GM23338 (cell line): ENCODE data around the gene CGNL1. TPM values are rescaled to one million over a fixed set of nuclear protein-coding genes. Genes with fewer than 3 reads are reported as not detected.

Source experiments
- ATAC-seq: fragments of 200-7000 bp; cut with Tn5 transposase; 3 replicates; pipeline ENCODE4 v1.9.1; 2020
- DNase-seq: peaks from one replicate; pipeline ENCODE4 v3.0.0-alpha.2; 2015; ENCODE audit warnings: low spot score
- H2AFZ ChIP-seq: fragments of 200-600 bp; sonication (generic); 2 replicates; pipeline ENCODE4 v1.8.0; 2016; ENCODE audit warnings: antibody characterized with exemption, mild to moderate bottlenecking, moderate library complexity
- H3F3A ChIP-seq: fragments of 200-600 bp; sonication (generic); replicated peaks from 2 replicates; pipeline ENCODE4 v1.8.0; 2017; ENCODE audit warnings: antibody characterized with exemption, mixed run types, low read depth
- H3K27ac ChIP-seq: fragments of 200-600 bp; sonication (generic); 2 replicates; pipeline ENCODE4 v1.6.1; 2016; ENCODE audit warnings: low read depth
- H3K27me3 ChIP-seq: fragments of 200-600 bp; sonication (generic); 2 replicates; pipeline ENCODE4 v1.8.0; 2016; ENCODE audit warnings: mild to moderate bottlenecking, mixed run types, moderate library complexity; ENCODE audit not compliant: insufficient read depth
- H3K36me3 ChIP-seq: fragments of 200-600 bp; sonication (generic); 2 replicates; pipeline ENCODE4 v1.8.0; 2016; ENCODE audit warnings: mild to moderate bottlenecking; ENCODE audit not compliant: insufficient read depth
- H3K4me1 ChIP-seq: fragments of 200-600 bp; sonication (generic); 2 replicates; pipeline ENCODE4 v1.8.0; 2016; ENCODE audit warnings: mild to moderate bottlenecking, moderate library complexity; ENCODE audit not compliant: insufficient read depth
- H3K4me2 ChIP-seq: fragments of 200-600 bp; sonication (generic); 2 replicates; pipeline ENCODE4 v1.7.1; 2017; ENCODE audit warnings: mixed run types
- H3K4me3 ChIP-seq: fragments of 200-600 bp; sonication (generic); 2 replicates; pipeline ENCODE4 v1.6.1; 2016; ENCODE audit warnings: mixed run types
- H3K79me2 ChIP-seq: fragments of 200-600 bp; sonication (generic); replicated peaks from 2 replicates; pipeline ENCODE4 v1.8.0; 2017; ENCODE audit warnings: mild to moderate bottlenecking; ENCODE audit not compliant: insufficient read depth
- H3K9me2 ChIP-seq: fragments of 200-600 bp; sonication (generic); 2 replicates; pipeline ENCODE4 v1.8.0; 2017; ENCODE audit not compliant: insufficient read depth
- H4K20me1 ChIP-seq: fragments of 200-600 bp; sonication (generic); replicated peaks from 2 replicates; pipeline ENCODE4 v1.8.0; 2017; ENCODE audit warnings: mild to moderate bottlenecking; ENCODE audit not compliant: insufficient read depth
- H3K27ac Mint-ChIP-seq: 2 replicates; pipeline ENCODE4 v1.8.0; 2020; ENCODE audit warnings: inconsistent platforms, mild to moderate bottlenecking, moderate library complexity, mixed read lengths
- H3K27me3 Mint-ChIP-seq: 3 replicates; pipeline ENCODE4 v1.8.0; 2022; ENCODE audit warnings: low read depth, mild to moderate bottlenecking, moderate library complexity, mixed read lengths, inconsistent platforms; ENCODE audit not compliant: insufficient read depth, poor library complexity
- H3K36me3 Mint-ChIP-seq: 3 replicates; pipeline ENCODE4 v1.8.0; 2021; ENCODE audit warnings: low read depth, mild to moderate bottlenecking, inconsistent platforms, moderate library complexity, mixed read lengths
- H3K4me1 Mint-ChIP-seq: 3 replicates; pipeline ENCODE4 v1.8.0; 2020; ENCODE audit warnings: mild to moderate bottlenecking, inconsistent platforms, mixed read lengths
- H3K4me3 Mint-ChIP-seq: 3 replicates; pipeline ENCODE4 v1.8.0; 2021; ENCODE audit warnings: moderate library complexity, mild to moderate bottlenecking, inconsistent platforms, mixed read lengths
- H3K9me3 Mint-ChIP-seq: 3 replicates; pipeline ENCODE4 v1.8.0; 2020; ENCODE audit warnings: moderate library complexity, mild to moderate bottlenecking, inconsistent platforms, mixed read lengths
- CREB1 ChIP-seq: fragments of 250-450 bp; sonication (Bioruptor Pico); IDR thresholded peaks from 2 replicates; pipeline ENCODE4 v1.5.0; 2020; ENCODE audit warnings: low read depth, mild to moderate bottlenecking, moderate library complexity
- JUNB ChIP-seq: IDR thresholded peaks from one replicate; pipeline ENCODE4 v1.6.1; 2016; ENCODE audit warnings: antibody characterized with exemption; ENCODE audit not compliant: unreplicated experiment
- NANOG ChIP-seq: IDR thresholded peaks from 2 replicates; pipeline ENCODE4 v1.6.1; 2016; ENCODE audit warnings: antibody characterized with exemption, borderline replicate concordance
- POLR2AphosphoS5 ChIP-seq: IDR thresholded peaks from 2 replicates; pipeline ENCODE4 v1.6.1; 2016; ENCODE audit warnings: antibody characterized with exemption, low read depth
- ZNF114 ChIP-seq: fragments of 250-450 bp; sonication (Bioruptor Pico); IDR thresholded peaks from 2 replicates; pipeline ENCODE4 v1.5.0; 2020; ENCODE audit warnings: mild to moderate bottlenecking, moderate library complexity
- ZNF331 ChIP-seq: fragments of 250-450 bp; sonication (Bioruptor Pico); IDR thresholded peaks from 2 replicates; pipeline ENCODE4 v1.5.0; 2020; ENCODE audit warnings: low read depth, mild to moderate bottlenecking, moderate library complexity
- ZNF462 ChIP-seq: fragments of 250-450 bp; sonication (Bioruptor Pico); IDR thresholded peaks from 2 replicates; pipeline ENCODE4 v1.5.0; 2020; ENCODE audit warnings: mild to moderate bottlenecking, moderate library complexity
- polyA plus RNA-seq: library from polyadenylated mRNA; unstranded; fragments of >200 nt; fragmentation: Nextera tagmentation; extraction: Ambion mirVana; gene quantifications from 2 replicates; pipeline ENCODE4 v1.2.1, GENCODE V29; 2016
- total RNA-seq: library from RNA; depleted of rRNA; stranded (reverse); fragments of >200 nt; shearing (Covaris generic); gene quantifications from 2 replicates; pipeline ENCODE4 v1.2.3, GENCODE V29; 2014
- TF ChIP-seq, protein P1 (sequence below): IDR thresholded peaks from 2 replicates; pipeline ENCODE4 v1.6.1; 2016; ENCODE audit warnings: antibody characterized with exemption

The CGNL1 gene
- total and polyA plus RNA-seq, 2 experiments from 2014 or later = 20.0 to 57.8 TPM

DNA sequence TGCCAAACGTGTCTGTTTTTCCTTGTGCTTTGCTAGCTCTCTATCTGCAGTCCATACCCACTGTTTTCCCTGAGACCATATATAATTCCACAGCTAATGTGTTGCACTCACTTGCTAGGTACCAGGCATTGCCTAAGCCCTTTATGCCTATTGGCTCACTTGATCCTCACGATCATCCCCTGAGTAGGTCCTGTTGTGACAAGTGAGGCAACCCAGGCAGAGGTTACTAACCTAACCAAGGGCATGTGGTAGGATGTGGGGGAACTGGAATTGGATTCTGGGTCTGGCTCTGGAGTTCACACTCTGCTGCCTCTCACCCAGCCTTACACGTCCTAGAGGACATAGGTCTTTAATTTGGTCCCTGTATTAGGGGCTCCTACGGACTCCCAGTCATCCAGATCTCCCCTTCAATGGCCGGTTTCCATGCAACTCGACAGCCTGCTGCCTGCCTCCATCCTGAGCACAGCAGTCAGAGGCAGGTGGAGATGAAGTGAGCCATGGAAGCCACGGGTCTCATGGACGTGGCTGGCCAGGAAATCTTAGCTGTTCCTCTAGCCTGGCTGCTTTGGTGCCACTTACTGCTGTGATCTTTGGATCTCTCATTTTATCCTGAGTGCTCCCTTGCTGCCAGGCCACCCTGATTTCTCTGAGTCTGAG lies 176.5 kb downstream of the CGNL1 start:
- Mint-ChIP-seq H3K4me3 (no peak overlapping the region), H3K27ac (no peak overlapping the region), H3K27me3 (peaks cover 12% of the 10 kb centered on the region), H3K9me3 (no peaks in the 10 kb centered on the region; the same call in 2 of the 3 replicates), H3K4me1 (peaks cover 31% of the 10 kb centered on the region), H3K36me3 (peaks cover 28% of the 10 kb centered on the region; the same call in 2 of the 3 replicates)
- no peaks in the 10 kb centered on the region for H4K20me1 ChIP-seq
- no peaks in the 10 kb centered on the region for H3K27me3 ChIP-seq
- H3K4me1 ChIP-seq = peaks cover 4% of the 10 kb centered on the region; the same call in 1 of the 2 replicates
- no peaks in the 10 kb centered on the region for H3K79me2 ChIP-seq
- 0 out of 2 replicates have a peak, but pooled peaks cover 2% of the 10 kb centered on the region for H3K9me2 ChIP-seq
- TF ChIP-seq POLR2AphosphoS5 = 0 out of 2 replicates have a peak, but pooled peaks have one; percentile 2
- TF ChIP-seq ZNF462 (CRISPR knock-in tag) = no peak
- TF ChIP-seq ZNF114 (CRISPR knock-in tag) = no peak
- TF ChIP-seq CREB1 = no peak
- H3K36me3 ChIP-seq = no peaks in the 10 kb centered on the region
- H3K4me3 ChIP-seq = no peak overlapping the region
- no peak overlapping the region for H3K4me2 ChIP-seq
- no peak overlapping the region for H2AFZ ChIP-seq
- H3K27ac ChIP-seq = peak overlapping the region; percentile 73; the same call in 1 of the 2 replicates
- DNase-seq (no peak), ATAC-seq (no peak)
- no peaks in the 10 kb centered on the region for H3F3A ChIP-seq

DNA sequence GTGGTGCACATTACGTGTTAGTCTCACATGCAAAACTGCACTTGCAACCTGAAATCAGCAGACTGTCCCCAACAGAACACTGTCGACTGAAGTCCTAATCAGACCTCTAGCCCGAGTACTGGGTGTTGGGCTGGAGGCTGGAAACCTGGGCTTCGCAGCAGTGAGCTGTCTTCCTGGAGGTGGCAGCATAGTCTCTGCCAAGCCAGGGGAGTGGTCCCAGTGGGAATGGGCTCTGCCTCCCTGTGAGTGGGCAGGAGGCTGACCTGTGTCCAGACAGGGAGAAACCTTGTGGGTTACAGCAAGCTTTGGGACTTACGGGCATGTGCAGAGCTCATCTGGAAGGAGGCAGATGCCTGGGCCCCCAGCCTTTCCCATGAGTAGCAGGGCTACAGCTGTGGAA lies 177.2 kb downstream of the CGNL1 start:
- Mint-ChIP-seq H3K27ac (no peak overlapping the region; the same call in 1 of the 2 replicates), H3K36me3 (peaks cover 22% of the 10 kb centered on the region; the same call in 2 of the 3 replicates), H3K27me3 (peaks cover 12% of the 10 kb centered on the region), H3K4me1 (peaks cover 31% of the 10 kb centered on the region), H3K9me3 (no peaks in the 10 kb centered on the region; the same call in 2 of the 3 replicates), H3K4me3 (no peak overlapping the region)
- peak; percentile 70 for ATAC-seq
- no peak overlapping the region for H3K27ac ChIP-seq
- H3K27me3 ChIP-seq = no peaks in the 10 kb centered on the region
- no peak overlapping the region for H3K4me2 ChIP-seq
- DNase-seq = peak; percentile 35
- no peaks in the 10 kb centered on the region for H3K79me2 ChIP-seq
- H3K36me3 ChIP-seq = no peaks in the 10 kb centered on the region
- no peak overlapping the region for H3K4me3 ChIP-seq
- no peaks in the 10 kb centered on the region for H3F3A ChIP-seq
- 0 out of 2 replicates have a peak, but pooled peaks cover 2% of the 10 kb centered on the region for H3K9me2 ChIP-seq
- peaks cover 4% of the 10 kb centered on the region; the same call in 1 of the 2 replicates for H3K4me1 ChIP-seq
- no peak overlapping the region for H2AFZ ChIP-seq
- H4K20me1 ChIP-seq = no peaks in the 10 kb centered on the region
- TF ChIP-seq JUNB = no peak
- TF ChIP-seq NANOG = no peak
- TF ChIP-seq, protein P1, sequence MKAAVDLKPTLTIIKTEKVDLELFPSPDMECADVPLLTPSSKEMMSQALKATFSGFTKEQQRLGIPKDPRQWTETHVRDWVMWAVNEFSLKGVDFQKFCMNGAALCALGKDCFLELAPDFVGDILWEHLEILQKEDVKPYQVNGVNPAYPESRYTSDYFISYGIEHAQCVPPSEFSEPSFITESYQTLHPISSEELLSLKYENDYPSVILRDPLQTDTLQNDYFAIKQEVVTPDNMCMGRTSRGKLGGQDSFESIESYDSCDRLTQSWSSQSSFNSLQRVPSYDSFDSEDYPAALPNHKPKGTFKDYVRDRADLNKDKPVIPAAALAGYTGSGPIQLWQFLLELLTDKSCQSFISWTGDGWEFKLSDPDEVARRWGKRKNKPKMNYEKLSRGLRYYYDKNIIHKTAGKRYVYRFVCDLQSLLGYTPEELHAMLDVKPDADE = no peak
- TF ChIP-seq ZNF331 (CRISPR knock-in tag) = no peak
- TF ChIP-seq POLR2AphosphoS5 = no peak
